Mesothelial cell of epicardium (in vitro differentiated cells): Measurements from ENCODE around the gene MAST3. TPM values are rescaled to one million over a fixed set of nuclear protein-coding genes. Genes with fewer than 3 reads are reported as not detected.

Source experiments
- DNase-seq, 2 experiments: peaks; one replicate each; pipeline ENCODE4 v3.0.0; 2021; ENCODE audit warnings: low spot score in 2 of 2; ENCODE audit not compliant: unreplicated experiment in 2 of 2
- H3K27ac Mint-ChIP-seq: 2 replicates; pipeline ENCODE4 v1.8.0; 2021; ENCODE audit warnings: mixed read lengths
- H3K27me3 Mint-ChIP-seq: 2 replicates; pipeline ENCODE4 v1.8.0; 2021; ENCODE audit warnings: low read depth, mixed read lengths
- H3K36me3 Mint-ChIP-seq: 2 replicates; pipeline ENCODE4 v1.8.0; 2021; ENCODE audit warnings: mixed read lengths
- H3K4me1 Mint-ChIP-seq: 2 replicates; pipeline ENCODE4 v1.8.0; 2021; ENCODE audit warnings: mixed read lengths
- H3K4me3 Mint-ChIP-seq: 2 replicates; pipeline ENCODE4 v1.8.0; 2021; ENCODE audit warnings: mild to moderate bottlenecking, moderate library complexity, mixed read lengths
- H3K9me3 Mint-ChIP-seq: 2 replicates; pipeline ENCODE4 v1.8.0; 2021; ENCODE audit warnings: mixed read lengths
- CTCF ChIP-seq: fragments of 200-600 bp; sonication (generic); IDR thresholded peaks from one replicate; pipeline ENCODE4 v1.5.0; 2021; ENCODE audit warnings: antibody characterized with exemption; ENCODE audit not compliant: unreplicated experiment
- total RNA-seq: library from RNA; stranded (reverse); gene quantifications from 3 replicates; pipeline ENCODE4 v1.2.1, GENCODE V29; 2021

The MAST3 gene
- total RNA-seq, 1 donor from 2014 or later: 16.0 TPM

- TF ChIP-seq CTCF: no peak
- no peak for DNase-seq
- H3K27me3 Mint-ChIP-seq: peaks cover 12% of the 10 kb centered on the region
- peaks cover 1% of the 10 kb centered on the region for H3K4me1 Mint-ChIP-seq
- H3K4me3 Mint-ChIP-seq: no peak overlapping the region
- H3K27ac Mint-ChIP-seq: no peak overlapping the region
- H3K9me3 Mint-ChIP-seq: no peaks in the 10 kb centered on the region
- H3K36me3 Mint-ChIP-seq: no peaks in the 10 kb centered on the region
These were observed 35.5 kb upstream of the MAST3 start for GRCh38 chr19:18062028-18062427.

- no peak for TF ChIP-seq CTCF
- no peak for DNase-seq
- Mint-ChIP-seq H3K36me3 (no peaks in the 10 kb centered on the region), H3K27me3 (peaks cover 12% of the 10 kb centered on the region), H3K4me1 (no peaks in the 10 kb centered on the region), H3K9me3 (no peaks in the 10 kb centered on the region), H3K27ac (no peak overlapping the region), H3K4me3 (no peak overlapping the region)
These were observed 34.1 kb upstream of the MAST3 start for GRCh38 chr19:18063463-18063862.

GRCh38 chr19:18065173-18065495, 32.4 kb upstream of the MAST3 start:
- H3K4me1 Mint-ChIP-seq: no peaks in the 10 kb centered on the region
- no peak overlapping the region for H3K4me3 Mint-ChIP-seq
- H3K27ac Mint-ChIP-seq: no peak overlapping the region
- TF ChIP-seq CTCF: no peak
- H3K36me3 Mint-ChIP-seq: no peaks in the 10 kb centered on the region
- no peak for DNase-seq
- H3K9me3 Mint-ChIP-seq: no peaks in the 10 kb centered on the region
- peaks cover 12% of the 10 kb centered on the region for H3K27me3 Mint-ChIP-seq

GRCh38 chr19:18068395-18068794, 29.2 kb upstream of the MAST3 start:
- TF ChIP-seq CTCF: no peak
- no peak for DNase-seq
- no peak overlapping the region for H3K4me3 Mint-ChIP-seq
- H3K4me1 Mint-ChIP-seq: no peaks in the 10 kb centered on the region
- H3K9me3 Mint-ChIP-seq: no peaks in the 10 kb centered on the region
- H3K36me3 Mint-ChIP-seq: no peaks in the 10 kb centered on the region
- H3K27ac Mint-ChIP-seq: no peak overlapping the region
- H3K27me3 Mint-ChIP-seq: peaks cover 10% of the 10 kb centered on the region

- Mint-ChIP-seq H3K36me3 (no peaks in the 10 kb centered on the region), H3K9me3 (no peaks in the 10 kb centered on the region), H3K4me1 (no peaks in the 10 kb centered on the region), H3K27me3 (peaks cover 12% of the 10 kb centered on the region), H3K4me3 (no peak overlapping the region), H3K27ac (no peak overlapping the region)
- TF ChIP-seq CTCF: no peak
- DNase-seq: no peak
These were observed 28.2 kb upstream of the MAST3 start for GRCh38 chr19:18069383-18069782.

GRCh38 chr19:18070181-18070580, 27.4 kb upstream of the MAST3 start:
- no peak overlapping the region for H3K4me3 Mint-ChIP-seq
- H3K27ac Mint-ChIP-seq: no peak overlapping the region
- H3K9me3 Mint-ChIP-seq: no peaks in the 10 kb centered on the region
- peaks cover 7% of the 10 kb centered on the region for H3K27me3 Mint-ChIP-seq
- no peaks in the 10 kb centered on the region for H3K4me1 Mint-ChIP-seq
- TF ChIP-seq CTCF: no peak
- no peak for DNase-seq
- H3K36me3 Mint-ChIP-seq: no peaks in the 10 kb centered on the region
